Fibroblast of skin of right biceps (primary cell): ENCODE data around the gene PTPRK.
A peak's percentile ranks its signal among the peaks of the same experiment; 100 is the strongest.

Source experiments
- DNase-seq: peaks from one replicate; pipeline ENCODE4 v3.0.0-alpha.2; 2013

Gene PTPRK

DNA sequence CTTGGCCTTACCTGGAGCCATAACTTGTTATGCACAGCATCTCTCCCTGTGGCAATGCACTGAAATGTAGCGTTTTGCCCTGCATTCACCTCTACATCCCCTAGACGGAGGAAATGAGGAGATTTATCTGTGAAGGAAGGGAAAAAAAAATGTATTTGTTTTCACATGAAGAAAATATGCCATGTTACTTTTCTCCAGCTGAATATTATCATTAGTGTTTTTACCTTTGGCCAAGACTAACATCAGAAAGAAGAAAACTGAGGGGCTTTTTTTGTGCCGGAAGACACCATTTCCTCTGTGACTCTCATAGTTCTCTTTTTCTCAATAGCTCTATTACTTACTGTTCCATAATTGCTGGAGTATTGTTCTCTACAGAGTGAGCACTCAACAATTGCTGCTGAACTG, 280.4 kb downstream of the PTPRK start:
- DNase-seq = no peak

DNA sequence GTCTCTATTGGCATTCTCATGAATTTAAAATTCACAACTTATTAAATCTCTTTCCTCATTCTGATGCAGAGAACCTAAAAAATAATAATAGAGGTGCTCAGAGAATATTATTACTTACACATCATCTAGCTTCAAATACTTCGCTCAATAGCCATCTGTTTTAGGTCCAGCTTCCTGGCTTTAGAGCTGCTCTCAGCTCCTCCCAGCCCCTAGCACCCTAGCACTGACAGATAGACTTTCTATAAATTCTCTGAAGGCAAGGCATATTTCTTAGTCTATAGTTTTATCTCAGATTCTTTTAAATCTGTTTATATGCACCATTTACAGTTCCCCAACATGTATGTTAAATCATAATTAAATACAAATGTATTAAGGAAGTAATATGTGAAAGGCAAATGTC, 281.3 kb downstream of the PTPRK start:
- DNase-seq = no peak

DNA sequence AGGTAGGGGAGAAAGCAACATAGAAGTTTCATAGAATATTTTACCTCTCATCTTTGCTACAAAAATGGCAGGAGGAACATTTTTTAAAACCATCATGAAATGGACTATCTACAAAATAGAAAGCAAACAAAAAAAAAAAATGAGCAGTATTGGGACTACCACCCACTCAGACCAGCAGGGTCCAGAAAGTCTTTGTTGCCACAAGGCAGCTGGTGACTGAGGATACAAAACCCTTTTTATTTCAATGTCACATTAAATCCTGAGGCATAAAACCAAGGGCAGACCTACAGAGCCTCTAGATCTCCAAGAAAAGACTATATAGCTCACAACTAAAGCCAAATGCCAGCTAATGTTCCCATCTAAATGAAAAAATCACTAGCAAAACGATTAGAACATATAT, 282.2 kb downstream of the PTPRK start:
- DNase-seq = no peak

DNA sequence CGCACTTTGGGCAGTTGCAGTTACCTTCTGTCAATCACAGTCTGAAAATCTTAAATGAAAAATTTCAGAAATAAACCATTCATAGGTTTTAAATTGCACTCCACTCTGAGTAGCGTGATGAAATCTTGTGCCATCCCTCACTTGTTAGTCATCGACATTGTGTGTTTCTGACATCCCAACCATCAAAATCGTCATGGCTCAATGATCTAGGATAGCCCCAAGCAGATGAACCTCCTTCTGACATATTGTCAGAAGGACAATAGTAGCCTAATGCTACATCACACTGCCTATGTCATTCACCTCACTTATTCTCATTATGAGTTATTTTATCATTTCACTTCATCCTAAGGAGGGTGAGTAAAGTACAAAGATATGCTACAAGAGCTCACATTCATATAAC, 284.8 kb downstream of the PTPRK start:
- peak; percentile 20 for DNase-seq

DNA sequence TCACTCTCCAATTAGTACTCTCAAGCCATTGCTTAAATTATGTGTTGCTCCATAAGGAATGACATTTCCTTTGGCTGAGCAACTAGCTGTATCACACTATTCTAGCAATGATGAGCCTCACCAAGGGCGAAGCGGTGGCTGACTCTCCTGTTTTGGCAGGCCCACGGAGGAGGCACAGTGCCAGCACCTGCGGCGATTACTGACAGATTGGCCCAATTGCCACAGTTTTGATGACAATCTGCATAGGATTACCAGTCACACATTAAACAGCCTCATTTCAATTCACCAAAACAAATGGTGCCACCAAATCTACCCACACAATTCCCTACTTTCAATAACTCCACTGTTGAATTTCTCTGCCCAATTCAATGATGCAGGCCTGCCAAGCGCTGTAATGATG, 286.9 kb downstream of the PTPRK start:
- no peak for DNase-seq

DNA sequence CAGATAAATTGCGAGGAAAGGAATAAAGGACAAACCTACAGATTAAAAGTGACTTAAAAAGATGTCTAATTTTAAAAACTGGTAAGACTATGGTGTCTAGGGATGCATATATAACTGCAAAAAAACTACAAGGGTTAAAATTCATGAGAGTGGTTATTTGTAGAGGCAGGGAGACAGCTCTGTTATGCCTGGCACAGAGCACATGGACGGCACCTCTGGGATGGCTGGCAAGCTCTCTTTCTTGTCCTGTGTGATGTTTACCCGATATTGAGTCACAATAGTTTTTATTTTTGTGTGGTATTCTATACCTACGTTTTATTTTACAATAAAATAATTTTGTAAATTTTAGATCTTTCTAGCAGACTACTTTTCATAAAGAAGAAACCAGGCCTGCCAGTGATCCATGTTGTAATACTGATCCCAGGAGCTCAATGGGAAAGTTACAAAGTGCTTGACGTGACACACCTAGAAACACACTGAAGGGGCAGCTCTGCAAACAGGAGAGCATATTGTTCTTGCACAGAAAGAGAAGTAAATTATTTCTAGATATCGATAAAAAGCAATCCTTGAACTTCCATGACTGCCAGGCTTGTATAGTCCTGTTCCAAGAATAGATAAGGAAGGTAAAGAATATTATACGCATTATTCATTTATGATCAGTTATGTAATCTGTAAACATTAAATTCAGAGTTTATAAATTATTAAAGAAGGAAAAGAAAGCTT, 290.0 kb downstream of the PTPRK start:
- no peak for DNase-seq

DNA sequence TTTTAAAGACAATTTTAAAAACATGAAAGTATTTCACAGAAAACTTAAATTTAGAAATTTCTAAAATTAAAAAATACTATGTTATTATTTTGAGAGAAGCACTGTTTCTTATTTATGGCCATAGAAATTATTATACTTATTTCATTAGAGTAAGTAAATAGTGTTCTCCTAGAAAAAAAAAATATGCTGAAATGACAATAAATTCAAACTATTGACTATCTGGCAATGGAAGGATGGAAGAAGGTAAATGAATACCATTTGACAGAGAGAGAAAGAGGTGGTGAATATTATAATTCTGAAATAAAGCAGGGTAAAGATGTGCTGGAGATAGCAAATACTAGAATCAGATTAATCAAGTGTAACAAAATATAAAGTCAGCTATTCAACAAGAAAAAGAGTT, 294.8 kb downstream of the PTPRK start:
- no peak for DNase-seq

DNA sequence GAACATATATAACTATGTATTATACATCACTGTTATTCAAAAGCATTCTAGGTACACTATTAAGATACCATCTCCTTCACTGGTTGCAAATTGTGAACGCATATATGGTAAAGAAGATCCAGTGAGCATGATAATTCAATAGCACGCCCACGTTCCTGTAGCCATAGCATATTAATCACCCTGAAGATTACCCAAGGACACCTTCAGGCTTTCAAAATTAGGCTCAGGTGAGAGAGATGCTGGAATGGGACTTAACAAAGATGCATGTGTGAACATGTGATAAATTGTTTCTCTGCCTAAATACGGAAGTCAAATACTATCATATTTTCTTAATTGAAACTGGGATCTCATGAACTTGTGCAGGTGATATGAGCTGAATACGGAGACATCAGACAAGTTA, 303.5 kb downstream of the PTPRK start:
- DNase-seq = no peak

DNA sequence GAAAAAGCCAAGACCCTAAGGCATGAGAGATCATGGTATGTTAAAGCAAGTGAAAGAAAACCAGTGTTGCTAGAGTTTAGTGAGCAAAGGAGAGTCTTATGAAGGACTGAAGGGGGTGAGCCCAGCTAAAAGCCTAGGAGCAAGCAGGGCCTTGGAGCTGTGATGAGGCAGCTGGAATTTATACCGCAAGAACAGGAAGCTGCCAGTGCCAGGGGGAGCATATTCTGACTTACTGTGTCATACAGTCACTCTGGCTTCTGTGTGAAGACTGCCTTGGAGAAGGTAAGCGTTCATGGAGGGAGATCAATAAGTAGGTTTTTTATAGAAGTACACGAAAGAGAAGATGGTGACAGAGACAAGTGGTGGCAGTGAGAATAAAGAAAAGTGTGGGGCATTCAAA, 310.6 kb downstream of the PTPRK start:
- DNase-seq = peak; percentile 70

DNA sequence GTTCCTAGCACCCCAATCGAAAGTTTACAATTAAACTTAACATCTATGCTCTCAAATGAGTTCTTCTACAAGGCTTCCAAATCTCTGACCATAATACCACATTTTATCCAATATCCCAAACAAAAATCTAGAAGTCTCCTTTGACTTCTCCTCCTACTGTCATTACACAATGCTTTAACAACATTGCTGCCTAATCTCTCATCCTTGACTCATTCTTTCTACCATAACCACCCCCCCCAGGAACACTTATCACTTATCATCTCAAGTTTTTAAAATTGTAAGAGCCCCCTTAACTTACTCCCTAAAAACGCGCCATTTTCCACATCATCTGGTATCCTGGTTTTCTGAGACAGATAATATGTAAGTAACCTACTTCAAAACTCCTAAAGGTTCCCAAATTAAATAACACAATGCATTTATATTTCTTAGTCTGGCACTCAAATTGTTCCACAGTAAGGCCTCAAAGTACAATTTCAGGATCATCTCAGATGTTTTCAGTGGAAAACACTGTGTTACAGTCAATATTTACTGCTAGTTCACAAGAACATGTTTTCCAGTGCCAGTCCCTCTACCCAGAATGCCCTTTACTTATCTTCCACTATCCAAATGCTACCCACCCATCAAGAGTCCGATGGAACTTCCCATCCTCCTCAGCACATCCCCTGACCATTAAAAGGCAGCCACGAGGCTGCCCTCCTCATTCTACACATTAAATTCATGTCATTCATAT, 311.4 kb downstream of the PTPRK start:
- DNase-seq = peak; percentile 63

DNA sequence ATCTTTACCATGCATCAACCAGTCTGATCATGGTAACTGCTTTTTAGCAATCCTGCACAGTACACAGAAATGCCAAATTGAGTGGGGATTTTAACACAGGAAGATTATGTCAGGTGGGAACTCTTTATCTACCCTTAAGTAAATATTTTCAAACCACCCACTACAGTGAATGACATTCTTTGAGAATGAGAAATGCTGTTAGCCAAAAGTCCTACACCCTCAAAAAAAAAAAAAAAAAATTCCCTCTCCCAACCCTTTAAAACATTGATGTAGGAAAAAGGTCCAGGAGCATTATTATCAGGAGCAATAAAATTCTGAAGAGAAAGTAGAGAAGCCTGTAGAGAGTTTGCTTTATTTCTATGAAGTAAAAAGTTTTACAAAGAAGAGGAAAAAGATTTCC, 312.3 kb downstream of the PTPRK start:
- peak; percentile 47 for DNase-seq

DNA sequence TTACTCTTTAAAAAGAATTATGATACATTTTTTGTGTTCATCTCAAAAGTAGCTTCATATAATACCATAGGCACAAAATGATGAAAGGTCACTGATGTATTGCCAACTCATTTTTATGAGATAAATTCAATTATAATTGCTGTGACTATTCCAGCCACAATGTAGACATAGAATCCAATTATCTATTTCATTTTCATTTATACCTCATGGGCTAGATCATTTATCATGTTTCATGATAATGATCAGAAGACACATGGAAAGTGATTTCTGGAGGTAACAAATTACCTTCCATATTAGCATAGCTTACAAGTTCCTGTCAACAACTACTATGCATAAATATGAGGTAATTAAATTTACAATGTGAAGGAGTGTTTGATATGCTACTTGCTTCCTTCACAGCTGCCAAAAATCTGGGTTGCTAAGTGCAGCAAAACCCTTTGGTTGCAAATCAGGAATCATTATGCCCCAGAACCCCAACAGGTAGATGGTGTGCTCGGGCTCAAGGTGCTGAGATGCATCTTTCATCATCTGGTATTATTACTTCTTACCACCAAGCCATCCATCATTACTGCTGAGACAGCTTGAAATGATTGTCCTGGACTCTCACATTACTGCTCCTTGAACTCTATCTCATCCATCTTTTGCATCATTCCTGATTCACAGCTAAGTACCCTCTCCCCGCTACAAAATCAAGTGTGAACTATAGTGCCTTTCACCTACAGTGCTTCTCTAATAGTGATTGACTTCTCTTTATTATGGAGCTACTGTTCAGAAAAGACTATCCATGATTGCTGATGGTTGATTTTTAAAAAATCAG, 313.6 kb downstream of the PTPRK start:
- DNase-seq = peak; percentile 11

DNA sequence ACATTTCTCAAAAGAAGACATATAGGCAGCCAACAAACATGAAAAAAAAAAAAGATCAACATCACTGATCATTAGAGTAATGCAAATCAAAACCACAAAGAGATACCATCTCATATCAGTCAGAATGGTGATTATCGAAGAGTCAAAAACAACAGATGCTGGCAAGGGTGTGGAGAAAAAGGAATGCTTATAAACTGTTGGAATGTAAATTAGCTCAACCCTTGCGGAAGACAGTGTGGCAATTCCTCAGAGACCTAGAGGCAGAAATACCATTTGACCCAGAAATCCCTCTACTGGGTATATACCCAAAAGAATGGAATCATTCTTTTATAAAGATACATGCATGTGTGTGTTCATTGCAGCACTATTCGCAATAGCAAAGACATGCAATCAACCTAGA, 315.8 kb downstream of the PTPRK start:
- DNase-seq = peak; percentile 61

DNA sequence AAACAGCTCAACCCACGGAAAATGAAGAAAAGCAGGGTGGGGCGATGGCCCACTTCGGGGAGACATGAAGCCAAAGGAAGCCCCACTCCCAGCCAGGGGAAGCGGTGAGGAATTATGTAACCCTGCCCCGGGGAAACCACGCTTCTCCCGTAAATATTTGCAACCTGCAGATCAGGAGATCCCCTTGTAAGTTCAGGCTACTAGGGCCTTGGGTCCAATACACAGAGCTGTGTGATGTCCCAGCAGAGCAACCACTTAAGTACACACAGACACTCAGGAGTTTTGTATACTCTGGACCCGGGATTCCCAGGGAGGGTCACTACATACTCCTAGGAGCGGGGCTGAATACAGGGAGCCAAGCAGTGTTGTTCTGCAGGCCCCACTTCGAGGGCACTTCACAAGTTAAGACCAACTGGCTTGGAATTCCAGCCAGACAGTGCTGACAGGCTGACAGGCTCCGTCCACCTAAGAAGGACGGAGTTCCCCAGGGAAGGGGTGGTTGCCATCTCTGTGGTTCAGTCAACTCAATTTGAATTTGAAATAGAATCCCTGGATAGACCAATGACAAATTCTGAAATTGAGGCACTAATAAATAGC, 318.1 kb downstream of the PTPRK start:
- DNase-seq = no peak

DNA sequence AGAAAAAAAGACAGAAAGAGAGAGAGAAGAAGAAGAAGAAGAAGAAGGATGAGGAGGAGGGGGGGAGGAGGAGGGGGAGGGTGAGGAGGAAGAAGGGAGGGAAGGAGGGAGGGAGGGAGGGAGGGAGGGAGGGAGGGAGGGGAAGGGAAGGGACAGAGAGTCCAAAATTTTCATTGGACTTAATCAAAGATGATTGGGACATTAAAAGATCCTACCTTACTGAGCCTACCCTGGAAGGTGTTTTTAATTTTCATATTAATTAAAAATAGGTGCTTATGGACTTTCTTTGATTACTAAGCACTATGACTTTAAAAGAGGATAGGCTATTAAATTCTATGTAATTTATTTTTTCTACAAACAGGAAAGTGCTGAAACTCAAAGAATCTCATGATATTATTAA, 319.6 kb downstream of the PTPRK start:
- DNase-seq = no peak

DNA sequence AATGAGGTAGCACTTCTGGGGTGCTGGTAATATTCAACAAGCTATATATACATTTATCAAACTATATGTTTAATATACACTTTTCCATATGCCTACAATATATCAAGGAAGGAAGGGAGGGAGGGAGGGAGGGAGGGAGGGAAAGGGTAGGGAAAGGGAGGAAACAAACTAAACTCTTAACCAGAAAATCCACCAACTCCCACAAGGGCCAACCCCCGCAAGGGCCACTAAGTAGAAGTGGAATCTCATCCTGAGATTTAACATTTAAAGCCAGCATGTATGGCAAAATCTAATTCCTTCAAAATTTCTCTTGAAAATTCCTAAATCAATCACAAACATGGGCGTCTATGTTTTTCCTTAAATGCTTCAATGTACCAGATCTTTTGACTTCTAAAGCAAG, 320.9 kb downstream of the PTPRK start:
- no peak for DNase-seq

DNA sequence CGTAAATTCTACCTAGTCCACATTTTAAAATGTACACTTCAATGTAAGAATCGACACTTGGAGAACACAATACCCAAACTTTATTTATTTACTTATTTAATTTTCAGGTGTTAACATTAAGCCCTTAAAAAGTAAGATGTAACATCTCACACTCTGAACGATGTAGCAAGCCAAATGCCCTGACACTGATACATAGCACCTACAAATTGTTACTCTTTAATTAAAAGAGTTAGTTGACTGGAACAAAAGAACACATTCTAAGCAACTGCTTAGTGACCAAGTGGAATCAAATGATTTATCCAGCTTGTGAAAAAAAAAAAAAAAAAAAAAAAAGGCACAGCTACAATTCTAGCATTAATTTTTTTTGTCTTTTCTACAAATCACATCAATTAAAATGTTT, 327.4 kb downstream of the PTPRK start:
- DNase-seq = no peak

DNA sequence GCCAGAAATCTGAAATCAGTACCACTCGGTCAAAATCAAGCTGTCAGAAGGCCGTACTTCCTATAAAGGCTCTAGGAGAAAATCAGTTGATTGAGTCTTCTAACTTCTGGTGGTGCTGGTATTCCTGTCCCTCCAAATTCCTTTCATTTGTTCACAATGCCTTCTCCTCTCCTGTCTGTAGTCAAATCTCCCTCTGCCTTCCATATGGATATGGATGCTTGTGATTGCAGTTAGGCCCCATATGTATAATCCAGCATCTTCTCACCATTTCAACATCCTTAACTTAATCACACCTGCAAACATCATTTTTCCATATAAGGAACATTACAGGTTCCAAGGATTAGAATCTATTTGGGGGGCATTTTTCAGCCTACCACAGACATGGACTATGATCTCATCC, 331.7 kb downstream of the PTPRK start:
- DNase-seq = no peak

DNA sequence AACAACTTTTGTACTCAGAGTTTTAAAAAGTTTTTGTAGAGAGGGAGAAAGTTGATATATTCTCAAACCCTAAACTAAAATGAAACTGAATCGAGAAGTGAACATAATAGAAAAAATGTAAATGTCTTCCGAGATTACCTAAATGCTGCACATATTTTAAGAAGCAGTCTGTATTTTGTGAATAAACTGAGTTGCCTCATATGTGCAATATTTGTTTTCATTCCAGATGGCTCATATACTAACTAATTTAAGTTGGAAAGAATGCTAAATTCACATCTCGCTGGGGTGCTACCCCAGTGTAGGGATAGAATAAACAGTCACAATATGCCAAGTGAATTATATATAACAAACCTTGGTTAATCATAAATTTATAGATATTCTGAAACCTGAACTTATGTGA, 333.7 kb downstream of the PTPRK start:
- no peak for DNase-seq

DNA sequence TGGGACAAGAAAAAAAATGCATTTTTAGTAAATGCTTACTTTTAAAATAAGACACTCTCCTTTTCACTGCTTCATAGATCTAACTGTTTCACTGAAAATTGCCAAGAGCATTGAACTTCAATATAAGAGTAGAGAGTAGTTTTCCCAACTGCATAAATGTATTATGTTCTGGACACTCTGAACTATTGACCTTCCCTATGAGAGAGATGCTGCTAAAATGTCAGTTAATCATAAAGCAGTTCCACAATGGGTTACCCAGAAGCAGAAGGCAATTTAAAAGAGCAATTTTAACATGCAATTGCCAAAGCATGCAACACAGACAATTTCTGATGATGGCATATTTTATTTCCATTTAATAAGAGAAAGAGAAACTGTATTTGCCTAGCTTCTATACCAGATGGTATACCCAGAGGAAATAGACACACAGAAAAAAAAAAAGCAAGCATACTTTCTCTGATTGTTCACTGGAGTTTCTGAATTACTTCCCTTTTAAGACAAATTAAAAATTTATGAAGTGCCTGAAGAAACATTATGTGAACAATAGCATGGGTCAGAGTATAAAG, 340.4 kb downstream of the PTPRK start:
- DNase-seq = no peak

DNA sequence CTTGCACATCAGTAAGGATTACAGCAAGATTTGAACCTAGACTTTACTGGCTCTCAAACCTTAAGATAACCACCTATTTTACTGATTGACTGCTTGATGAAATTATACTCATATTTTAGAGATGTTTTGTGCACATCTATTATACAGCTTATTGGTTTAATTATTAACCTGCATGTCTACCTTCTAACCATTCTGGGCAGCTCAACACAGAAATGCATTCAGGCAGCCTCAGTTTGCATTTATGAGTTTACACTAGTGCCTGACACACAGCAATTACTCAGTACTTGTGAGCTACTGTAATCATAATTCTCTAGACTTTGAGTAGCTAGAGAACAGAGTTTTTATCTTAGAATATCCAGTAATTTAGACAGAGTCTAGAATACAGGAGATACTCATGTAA, 345.7 kb downstream of the PTPRK start:
- no peak for DNase-seq

DNA sequence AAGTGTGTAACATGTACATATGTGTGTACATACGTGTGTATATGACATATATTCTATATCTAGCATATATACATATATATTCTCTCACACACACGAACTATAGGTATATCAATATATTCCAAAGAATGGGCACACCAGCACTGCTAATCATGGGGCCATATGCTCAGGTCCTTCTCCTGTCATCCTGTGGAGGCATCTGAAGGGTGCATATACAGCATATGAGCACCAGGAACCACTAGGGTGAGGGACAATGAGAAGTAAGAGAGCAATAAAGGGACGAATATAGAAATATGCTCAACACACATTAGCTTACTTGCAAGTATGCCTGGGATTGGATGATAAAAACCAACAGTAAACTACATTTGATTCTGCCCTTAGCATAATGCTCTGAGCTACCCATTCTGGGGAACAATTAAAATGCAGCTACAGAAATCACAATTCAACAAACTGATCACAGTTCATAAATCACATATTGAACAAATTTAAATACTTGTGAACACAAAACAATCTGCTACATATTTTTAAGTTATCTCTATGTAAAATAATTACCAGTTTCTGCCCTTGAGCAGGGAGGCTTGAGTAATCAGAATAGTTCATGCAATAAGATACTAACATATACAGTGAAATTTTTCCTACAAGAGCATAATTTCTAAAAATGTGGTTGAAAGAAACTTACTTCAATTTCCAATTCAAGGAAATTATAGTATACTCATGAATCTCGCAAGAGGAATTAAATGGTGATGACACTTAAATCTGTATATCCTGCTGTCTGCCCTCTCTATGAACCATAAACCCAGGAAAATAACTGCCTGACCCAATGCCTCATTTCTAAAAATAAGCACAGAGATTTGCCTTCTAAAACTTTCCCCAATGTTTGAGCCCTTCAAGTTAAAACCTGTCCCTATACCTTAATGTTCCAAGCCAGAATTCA, 347.4 kb downstream of the PTPRK start:
- peak; percentile 31 for DNase-seq
